ENCODE data around the gene TGOLN2. TPM values are rescaled to one million over a fixed set of nuclear protein-coding genes. Genes with fewer than 3 reads are reported as not detected.

Gene TGOLN2
- polyA plus RNA-seq, 6 donors from 2014 or later: 45.5 to 94.8 (median 77.3) TPM

GRCh38 chr2:85283641-85284040 lies 44.1 kb downstream of the TGOLN2 start:
- Mint-ChIP-seq H3K4me3 (no peak overlapping the region), H3K27ac (no peak overlapping the region), H3K36me3 (no peaks in the 10 kb centered on the region), H3K27me3 (peaks cover 0 to 5% (median 5%) of the 10 kb centered on the region in 3 donors), H3K4me1 (peaks cover 0 to 5% (median 3%) of the 10 kb centered on the region in 3 donors), H3K9me3 (no peaks in the 10 kb centered on the region)
- DNase-seq (no peak), ATAC-seq (ENCODE audit: low read depth in 2 of 2) (no peak)

GRCh38 chr2:85282914-85283313 lies 44.9 kb downstream of the TGOLN2 start:
- H3K4me1 Mint-ChIP-seq: peaks cover 0 to 5% (median 3%) of the 10 kb centered on the region in 3 donors
- no peak for DNase-seq
- H3K36me3 Mint-ChIP-seq: no peaks in the 10 kb centered on the region
- no peaks in the 10 kb centered on the region for H3K9me3 Mint-ChIP-seq
- no peak overlapping the region for H3K4me3 Mint-ChIP-seq
- H3K27ac Mint-ChIP-seq: no peak overlapping the region
- H3K27me3 Mint-ChIP-seq: peaks cover 0 to 5% (median 5%) of the 10 kb centered on the region in 3 donors
- ATAC-seq (ENCODE audit: low read depth in 2 of 2): no peak

- peaks cover 0 to 5% (median 0%) of the 10 kb centered on the region in 3 donors for H3K4me1 Mint-ChIP-seq
- H3K36me3 Mint-ChIP-seq: no peaks in the 10 kb centered on the region
- no peak overlapping the region for H3K27ac Mint-ChIP-seq
- H3K27me3 Mint-ChIP-seq: peaks cover 6 to 13% (median 9%) of the 10 kb centered on the region in 3 donors
- DNase-seq: no peak
- no peaks in the 10 kb centered on the region for H3K9me3 Mint-ChIP-seq
- H3K4me3 Mint-ChIP-seq: no peak overlapping the region
- no peak for ATAC-seq (ENCODE audit: low read depth in 2 of 2)
Observed at GRCh38 chr2:85281553-85281952, 46.2 kb downstream of the TGOLN2 start.

DNA sequence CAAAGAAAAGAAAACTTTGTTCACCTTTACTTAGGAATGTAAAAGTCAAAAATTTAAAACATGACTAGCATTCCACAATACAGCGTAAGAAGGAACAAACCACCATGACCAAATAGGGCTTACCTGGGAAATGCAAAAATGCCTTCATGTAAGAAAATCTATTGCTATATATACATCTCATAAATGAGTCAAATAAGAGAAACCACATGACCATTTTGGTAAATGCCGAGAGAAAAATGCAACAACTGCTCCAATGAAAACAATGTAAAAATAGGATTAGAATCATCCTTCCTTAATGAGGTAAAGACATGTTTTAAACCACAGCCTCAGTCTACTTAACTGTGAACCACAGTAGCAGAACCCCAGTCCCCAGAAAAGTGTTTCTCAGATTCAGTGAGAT lies 49.4 kb downstream of the TGOLN2 start:
- Mint-ChIP-seq H3K9me3 (no peaks in the 10 kb centered on the region), H3K4me3 (no peak overlapping the region), H3K4me1 (no peaks in the 10 kb centered on the region), H3K36me3 (no peaks in the 10 kb centered on the region), H3K27me3 (peaks cover 13 to 20% (median 15%) of the 10 kb centered on the region in 3 donors), H3K27ac (peak overlapping the region in 1 of 6 donors; percentile 47)
- DNase-seq: no peak
- ATAC-seq (ENCODE audit: low read depth in 2 of 2): no peak

DNA sequence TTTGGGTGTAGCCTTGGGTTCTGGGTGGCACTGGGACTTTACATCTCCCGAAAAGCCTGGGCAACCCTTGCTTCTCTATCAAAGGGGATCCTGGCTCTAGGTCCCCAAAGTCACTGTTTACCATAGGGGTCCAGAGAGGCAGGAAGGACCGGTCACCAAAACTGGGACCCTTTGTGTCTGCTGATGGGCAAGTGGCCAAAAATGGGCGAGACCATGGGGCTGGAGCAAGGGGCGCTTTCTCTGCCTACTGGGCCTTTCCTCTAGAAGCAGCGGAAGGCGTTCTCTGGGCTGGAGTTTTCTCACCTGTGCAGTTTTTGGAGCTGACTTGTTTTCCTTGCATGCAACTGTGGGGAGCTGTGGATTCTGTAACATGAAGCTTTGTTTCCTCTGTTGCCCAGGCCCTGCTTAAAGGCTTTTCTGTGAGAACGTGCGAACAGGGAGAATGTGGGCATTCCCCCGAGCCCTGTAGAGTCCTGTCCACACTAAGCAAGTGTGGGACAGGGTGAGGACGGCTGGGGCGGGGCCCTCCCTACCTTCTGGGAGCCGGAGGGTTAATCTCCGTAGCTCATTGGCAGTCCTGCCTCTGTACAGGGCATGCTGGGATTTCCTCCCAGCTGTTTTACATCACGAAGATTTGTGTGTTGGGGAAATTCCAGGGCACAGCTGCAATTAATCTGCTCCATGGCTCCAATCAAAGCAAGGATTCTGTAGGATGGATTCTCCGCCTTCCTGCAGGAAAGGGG lies 50.2 kb downstream of the TGOLN2 start:
- Mint-ChIP-seq H3K4me1 (no peaks in the 10 kb centered on the region), H3K27ac (peak overlapping the region in 1 of 6 donors; percentile 82), H3K4me3 (no peak overlapping the region), H3K36me3 (no peaks in the 10 kb centered on the region), H3K27me3 (peaks cover 13 to 27% (median 23%) of the 10 kb centered on the region in 3 donors), H3K9me3 (no peaks in the 10 kb centered on the region)
- DNase-seq (no peak), ATAC-seq (ENCODE audit: low read depth in 2 of 2) (no peak)

- DNase-seq: no peak
- H3K36me3 Mint-ChIP-seq: no peaks in the 10 kb centered on the region
- H3K27me3 Mint-ChIP-seq: peaks cover 16 to 30% (median 23%) of the 10 kb centered on the region in 3 donors
- peak overlapping the region in 1 of 6 donors; percentile 3 for H3K27ac Mint-ChIP-seq
- no peaks in the 10 kb centered on the region for H3K4me1 Mint-ChIP-seq
- no peak for ATAC-seq (ENCODE audit: low read depth in 2 of 2)
- no peak overlapping the region for H3K4me3 Mint-ChIP-seq
- no peaks in the 10 kb centered on the region for H3K9me3 Mint-ChIP-seq
Observed at GRCh38 chr2:85276571-85277118, 51.1 kb downstream of the TGOLN2 start.

DNA sequence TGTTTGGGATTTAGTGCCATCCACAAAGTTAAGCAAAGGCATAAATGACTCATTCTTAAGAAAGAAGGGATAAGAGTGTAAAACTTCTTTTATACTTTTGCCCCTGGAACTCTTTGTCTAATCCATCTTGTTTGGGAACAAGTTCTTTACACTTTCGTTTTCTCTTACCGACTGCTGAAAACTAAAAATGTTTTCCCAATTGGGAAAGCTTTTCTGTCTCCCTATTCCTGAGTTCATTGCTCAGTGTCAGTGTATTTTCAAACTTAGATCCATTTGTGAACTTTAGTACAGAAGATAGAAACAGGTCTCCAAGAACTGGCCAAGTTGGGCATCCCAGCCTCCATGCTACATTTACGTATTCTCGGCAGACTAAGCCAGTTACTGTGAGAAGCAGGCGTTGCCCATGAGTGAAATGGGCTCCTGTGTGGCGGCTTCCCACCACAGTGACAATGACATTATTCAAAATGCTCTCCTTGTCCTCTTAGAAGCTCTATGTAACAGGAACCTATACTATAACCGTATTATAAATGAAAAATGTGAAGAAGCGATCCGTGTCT lies 51.7 kb downstream of the TGOLN2 start:
- Mint-ChIP-seq H3K9me3 (no peaks in the 10 kb centered on the region), H3K4me1 (no peaks in the 10 kb centered on the region), H3K27ac (no peak overlapping the region), H3K36me3 (no peaks in the 10 kb centered on the region), H3K4me3 (no peak overlapping the region), H3K27me3 (peaks cover 16 to 36% (median 23%) of the 10 kb centered on the region in 3 donors)
- DNase-seq (no peak), ATAC-seq (ENCODE audit: low read depth in 2 of 2) (no peak)

GRCh38 chr2:85273738-85274731 lies 53.8 kb downstream of the TGOLN2 start:
- H3K27me3 Mint-ChIP-seq: peaks cover 18 to 45% (median 32%) of the 10 kb centered on the region in 3 donors
- peak overlapping the region in 1 of 8 donors; percentile 42 for H3K4me3 Mint-ChIP-seq
- ATAC-seq (ENCODE audit: low read depth in 2 of 2): no peak
- no peaks in the 10 kb centered on the region for H3K36me3 Mint-ChIP-seq
- H3K27ac Mint-ChIP-seq: peak overlapping the region in 1 of 6 donors; percentile 65
- no peaks in the 10 kb centered on the region for H3K9me3 Mint-ChIP-seq
- no peaks in the 10 kb centered on the region for H3K4me1 Mint-ChIP-seq
- no peak for DNase-seq

DNA sequence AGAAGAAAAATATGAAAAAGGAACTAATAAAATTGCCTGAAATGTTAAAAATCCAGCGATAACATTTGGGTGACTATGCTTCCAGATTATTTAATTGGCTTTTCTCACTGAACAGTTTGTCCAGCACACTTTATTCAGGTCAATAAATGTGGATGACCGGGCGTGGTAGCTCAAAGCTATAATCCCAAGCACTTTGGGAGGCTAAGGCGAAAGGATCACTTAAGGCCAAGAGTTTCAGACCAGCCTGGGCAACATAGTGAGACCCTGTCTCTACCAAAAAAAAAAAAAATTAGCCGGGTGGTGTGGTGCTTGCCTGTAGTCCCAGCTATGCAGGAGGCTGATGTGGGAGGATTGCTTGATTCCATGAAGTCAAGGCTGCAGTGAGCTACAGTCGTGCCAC lies 55.4 kb downstream of the TGOLN2 start:
- peaks cover 18 to 51% (median 32%) of the 10 kb centered on the region in 3 donors for H3K27me3 Mint-ChIP-seq
- H3K4me3 Mint-ChIP-seq: no peak overlapping the region
- H3K36me3 Mint-ChIP-seq: no peaks in the 10 kb centered on the region
- ATAC-seq (ENCODE audit: low read depth in 2 of 2) (no peak), DNase-seq (no peak)
- H3K27ac Mint-ChIP-seq: no peak overlapping the region
- no peaks in the 10 kb centered on the region for H3K9me3 Mint-ChIP-seq
- H3K4me1 Mint-ChIP-seq: no peaks in the 10 kb centered on the region

GRCh38 chr2:85269959-85270358 lies 57.8 kb downstream of the TGOLN2 start:
- H3K27ac Mint-ChIP-seq: peak overlapping the region in 1 of 6 donors; percentile 33
- DNase-seq: no peak
- no peak overlapping the region for H3K4me3 Mint-ChIP-seq
- H3K9me3 Mint-ChIP-seq: no peaks in the 10 kb centered on the region
- no peak for ATAC-seq (ENCODE audit: low read depth in 2 of 2)
- H3K4me1 Mint-ChIP-seq: no peaks in the 10 kb centered on the region
- no peaks in the 10 kb centered on the region for H3K36me3 Mint-ChIP-seq
- H3K27me3 Mint-ChIP-seq: peaks cover 16 to 45% (median 27%) of the 10 kb centered on the region in 3 donors
